GM12872 (cell line): Measurements from ENCODE around the gene MYADM.

Source experiments
- CTCF ChIP-seq: IDR thresholded peaks from 3 replicates; pipeline ENCODE4 v1.5.1; 2011; ENCODE audit warnings: low read depth, mild to moderate bottlenecking, low read length, moderate library complexity; ENCODE audit not compliant: insufficient read depth

MYADM gene

GRCh38 chr19:53908935-53909415, 41.3 kb downstream of the MYADM start, which contains the start of gene CACNG7:
Gene CACNG7 (plus strand): TSS chr19:53909278. CDS start chr19:53912832, 3,554 bp downstream.
- TF ChIP-seq CTCF, result no peak

- TF ChIP-seq CTCF, result no peak
These were observed 41.9 kb downstream of the MYADM start for GRCh38 chr19:53909471-53910169.

GRCh38 chr19:53910170-53910518, 42.5 kb downstream of the MYADM start:
- TF ChIP-seq CTCF, result no peak

- TF ChIP-seq CTCF, result peak; percentile 24; the same call in 1 of the 3 replicates
These were observed 45.0 kb downstream of the MYADM start for GRCh38 chr19:53912653-53913052.

GRCh38 chr19:53915000-53915399, 47.3 kb downstream of the MYADM start:
- TF ChIP-seq CTCF, result no peak

- TF ChIP-seq CTCF, result no peak
These were observed 48.3 kb downstream of the MYADM start for GRCh38 chr19:53916004-53916403.

- no peak for TF ChIP-seq CTCF
These were observed 49.7 kb downstream of the MYADM start for GRCh38 chr19:53917356-53917755.
